ENCODE data around the gene CTNNAL1. TPM values are rescaled to one million over a fixed set of nuclear protein-coding genes. Genes with fewer than 3 reads are reported as not detected.

CTNNAL1 gene
- total RNA-seq, 1 donor from 2014 or later = 36.0 TPM

DNA sequence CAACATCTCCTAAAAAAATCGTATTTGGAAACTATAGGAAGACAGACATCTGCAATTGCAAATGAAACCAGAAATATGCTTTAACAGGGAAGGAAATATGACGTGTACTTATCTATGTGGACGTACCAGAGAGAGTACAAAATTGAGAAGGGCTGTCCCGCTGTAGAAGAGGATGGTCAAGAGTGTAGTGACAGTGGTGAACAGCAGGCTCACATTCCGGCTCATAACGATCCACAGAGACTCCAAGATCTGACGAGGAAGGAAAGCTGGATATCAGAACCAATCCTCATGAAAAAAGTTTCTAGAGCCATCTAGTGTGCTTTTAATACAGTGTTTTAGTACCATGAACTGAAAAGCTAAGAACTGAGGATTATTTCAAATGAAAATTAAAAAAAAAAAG, 37.1 kb upstream of the CTNNAL1 start:
- H3K4me3 Mint-ChIP-seq = no peak overlapping the region
- no peaks in the 10 kb centered on the region for H3K9me3 Mint-ChIP-seq
- TF ChIP-seq, protein P1, sequence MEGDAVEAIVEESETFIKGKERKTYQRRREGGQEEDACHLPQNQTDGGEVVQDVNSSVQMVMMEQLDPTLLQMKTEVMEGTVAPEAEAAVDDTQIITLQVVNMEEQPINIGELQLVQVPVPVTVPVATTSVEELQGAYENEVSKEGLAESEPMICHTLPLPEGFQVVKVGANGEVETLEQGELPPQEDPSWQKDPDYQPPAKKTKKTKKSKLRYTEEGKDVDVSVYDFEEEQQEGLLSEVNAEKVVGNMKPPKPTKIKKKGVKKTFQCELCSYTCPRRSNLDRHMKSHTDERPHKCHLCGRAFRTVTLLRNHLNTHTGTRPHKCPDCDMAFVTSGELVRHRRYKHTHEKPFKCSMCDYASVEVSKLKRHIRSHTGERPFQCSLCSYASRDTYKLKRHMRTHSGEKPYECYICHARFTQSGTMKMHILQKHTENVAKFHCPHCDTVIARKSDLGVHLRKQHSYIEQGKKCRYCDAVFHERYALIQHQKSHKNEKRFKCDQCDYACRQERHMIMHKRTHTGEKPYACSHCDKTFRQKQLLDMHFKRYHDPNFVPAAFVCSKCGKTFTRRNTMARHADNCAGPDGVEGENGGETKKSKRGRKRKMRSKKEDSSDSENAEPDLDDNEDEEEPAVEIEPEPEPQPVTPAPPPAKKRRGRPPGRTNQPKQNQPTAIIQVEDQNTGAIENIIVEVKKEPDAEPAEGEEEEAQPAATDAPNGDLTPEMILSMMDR (conservative IDR thresholded peaks at IDR 0.05) = no peak
- no peak overlapping the region for H3K27ac Mint-ChIP-seq
- no peaks in the 10 kb centered on the region for H3K27me3 Mint-ChIP-seq
- no peak for DNase-seq (ENCODE audit: extremely low spot score, unreplicated experiment)
- no peaks in the 10 kb centered on the region for H3K4me1 Mint-ChIP-seq (ENCODE audit: unreplicated experiment)
- peaks cover 46% of the 10 kb centered on the region for H3K36me3 Mint-ChIP-seq

DNA sequence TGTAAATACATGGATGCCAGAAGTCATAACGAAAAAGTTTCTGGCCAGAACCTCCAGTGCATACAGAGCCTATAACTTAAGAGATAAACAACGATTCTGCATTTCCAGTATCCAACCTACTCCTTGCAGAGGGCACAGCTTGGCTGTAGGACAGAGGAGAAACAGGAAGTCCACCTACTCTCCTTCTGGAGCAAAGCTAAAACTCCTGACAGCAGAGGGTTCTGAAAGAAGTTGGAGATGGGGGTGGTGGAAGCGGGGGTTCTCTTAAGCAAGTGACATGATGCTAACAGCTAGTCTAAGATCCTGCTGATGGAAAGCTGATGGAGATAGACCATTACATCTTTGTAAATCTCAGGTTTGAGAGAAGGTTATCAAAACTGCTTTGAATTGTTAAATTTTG, 35.5 kb upstream of the CTNNAL1 start:
- Mint-ChIP-seq H3K27ac (no peak overlapping the region), H3K27me3 (no peaks in the 10 kb centered on the region), H3K9me3 (peaks cover 4% of the 10 kb centered on the region), H3K4me3 (no peak overlapping the region), H3K4me1 (ENCODE audit: unreplicated experiment) (no peaks in the 10 kb centered on the region), H3K36me3 (peaks cover 46% of the 10 kb centered on the region)
- TF ChIP-seq, protein P1 (conservative IDR thresholded peaks at IDR 0.05) = no peak
- no peak for DNase-seq (ENCODE audit: extremely low spot score, unreplicated experiment)

DNA sequence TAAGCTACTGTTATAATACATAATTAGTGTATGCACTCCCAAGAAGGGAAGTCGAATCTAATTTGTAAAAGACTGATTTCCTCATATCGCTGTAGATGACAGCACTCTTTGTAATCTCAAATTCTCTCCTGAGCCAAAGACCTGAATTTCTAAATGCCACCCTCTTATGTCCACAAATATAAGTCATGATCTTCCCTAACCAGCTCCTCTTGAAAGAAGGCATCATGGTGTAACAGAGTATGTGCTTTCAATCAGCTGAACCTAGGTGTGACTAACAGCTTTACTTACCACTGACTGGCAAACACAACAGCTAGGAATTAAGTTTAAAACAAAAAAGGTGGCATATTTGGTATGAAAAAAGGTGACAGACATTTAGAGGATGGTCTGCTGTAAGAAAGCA, 34.0 kb upstream of the CTNNAL1 start:
- no peak overlapping the region for H3K4me3 Mint-ChIP-seq
- TF ChIP-seq, protein P1 (conservative IDR thresholded peaks at IDR 0.05) = no peak
- H3K36me3 Mint-ChIP-seq = peaks cover 53% of the 10 kb centered on the region
- no peaks in the 10 kb centered on the region for H3K27me3 Mint-ChIP-seq
- DNase-seq (ENCODE audit: extremely low spot score, unreplicated experiment) = no peak
- H3K4me1 Mint-ChIP-seq (ENCODE audit: unreplicated experiment) = no peaks in the 10 kb centered on the region
- H3K27ac Mint-ChIP-seq = no peak overlapping the region
- peaks cover 4% of the 10 kb centered on the region for H3K9me3 Mint-ChIP-seq

DNA sequence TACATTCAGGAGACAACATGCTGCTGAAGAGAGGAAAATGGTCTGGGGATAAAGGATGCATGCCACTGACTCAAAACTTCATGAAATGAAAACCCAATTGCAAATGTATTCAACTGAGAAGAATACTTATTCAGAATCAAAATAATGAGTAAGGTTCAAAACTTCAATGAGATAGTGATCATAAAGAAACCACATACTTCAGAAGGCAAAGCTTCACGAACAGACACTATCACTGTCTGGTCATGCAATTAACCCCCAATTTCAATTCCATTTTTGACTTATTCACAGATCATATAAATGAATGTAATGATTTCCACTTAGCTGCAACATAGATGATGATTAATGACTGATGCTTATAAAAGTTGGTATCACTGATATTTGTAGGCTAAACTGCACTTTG, 33.0 kb upstream of the CTNNAL1 start:
- H3K36me3 Mint-ChIP-seq = peaks cover 51% of the 10 kb centered on the region
- H3K27me3 Mint-ChIP-seq = no peaks in the 10 kb centered on the region
- H3K4me1 Mint-ChIP-seq (ENCODE audit: unreplicated experiment) = no peaks in the 10 kb centered on the region
- H3K4me3 Mint-ChIP-seq = no peak overlapping the region
- DNase-seq (ENCODE audit: extremely low spot score, unreplicated experiment) = no peak
- TF ChIP-seq, protein P1 (conservative IDR thresholded peaks at IDR 0.05) = no peak
- H3K27ac Mint-ChIP-seq = no peak overlapping the region
- peaks cover 4% of the 10 kb centered on the region for H3K9me3 Mint-ChIP-seq

DNA sequence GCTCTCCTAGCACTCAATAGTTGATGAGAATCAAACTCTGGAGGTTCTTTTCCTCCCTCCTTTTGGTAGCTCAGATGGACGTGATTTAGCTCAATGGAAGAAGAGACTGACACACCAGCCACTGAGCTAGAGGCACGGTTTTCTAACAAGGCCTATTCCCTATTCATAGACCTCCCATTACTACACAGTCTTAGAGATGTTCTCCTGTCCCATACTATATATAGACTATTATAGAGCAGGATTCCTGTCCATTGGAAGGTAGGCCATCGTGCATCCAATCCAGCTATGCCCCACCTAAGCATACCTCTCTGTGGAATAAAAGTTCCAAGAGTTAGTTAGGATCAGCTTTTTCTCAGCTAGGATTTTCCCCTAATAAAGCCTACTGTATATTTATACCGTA, 30.3 kb upstream of the CTNNAL1 start:
- TF ChIP-seq, protein P1 (conservative IDR thresholded peaks at IDR 0.05) = no peak
- peaks cover 56% of the 10 kb centered on the region for H3K36me3 Mint-ChIP-seq
- H3K9me3 Mint-ChIP-seq = peaks cover 4% of the 10 kb centered on the region
- H3K27me3 Mint-ChIP-seq = no peaks in the 10 kb centered on the region
- H3K4me1 Mint-ChIP-seq (ENCODE audit: unreplicated experiment) = no peaks in the 10 kb centered on the region
- H3K4me3 Mint-ChIP-seq = no peak overlapping the region
- H3K27ac Mint-ChIP-seq = peak overlapping the region; percentile 2
- no peak for DNase-seq (ENCODE audit: extremely low spot score, unreplicated experiment)

DNA sequence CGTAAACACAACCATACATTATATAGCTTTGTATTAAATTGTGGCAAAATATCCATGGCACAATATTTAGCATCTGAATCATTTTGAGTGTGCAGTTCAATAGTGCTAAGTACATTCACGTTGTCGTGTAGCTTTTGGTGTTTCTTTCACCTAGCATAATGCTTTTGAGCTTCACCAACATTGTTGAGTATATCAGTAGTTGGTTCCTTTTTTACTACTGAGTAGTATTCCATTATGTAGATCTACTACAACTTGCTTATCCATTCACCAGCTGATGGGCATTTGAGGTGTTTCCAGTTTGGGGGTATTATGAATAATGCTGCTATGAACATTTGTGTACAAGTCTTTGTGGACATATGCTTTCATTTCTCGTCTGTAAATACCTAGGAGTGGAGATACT, 27.3 kb upstream of the CTNNAL1 start:
- Mint-ChIP-seq H3K9me3 (peaks cover 4% of the 10 kb centered on the region), H3K27ac (no peak overlapping the region), H3K27me3 (no peaks in the 10 kb centered on the region), H3K4me1 (ENCODE audit: unreplicated experiment) (no peaks in the 10 kb centered on the region), H3K4me3 (no peak overlapping the region), H3K36me3 (peaks cover 51% of the 10 kb centered on the region)
- TF ChIP-seq, protein P1 (conservative IDR thresholded peaks at IDR 0.05) = no peak
- DNase-seq (ENCODE audit: extremely low spot score, unreplicated experiment) = no peak

All from type B pancreatic cell (in vitro differentiated cells).